Parathyroid adenoma (tissue), 2 donors: ENCODE data around the gene COL23A1.

ENCODE experiments used
- H2AFZ ChIP-seq: fragments of 300-600 bp; sonication (generic); one replicate; pipeline ENCODE4 v1.7.0; 2017; ENCODE audit warnings: antibody characterized with exemption, mild to moderate bottlenecking
- H3K27ac ChIP-seq: fragments of 300-600 bp; sonication (generic); one replicate; pipeline ENCODE4 v1.7.0; 2017
- H3K27me3 ChIP-seq: fragments of 300-600 bp; sonication (generic); one replicate; pipeline ENCODE4 v1.7.0; 2017; ENCODE audit warnings: low read length; ENCODE audit not compliant: control insufficient read depth, insufficient read depth
- H3K36me3 ChIP-seq: fragments of 300-600 bp; sonication (generic); one replicate; pipeline ENCODE4 v1.7.0; 2017; ENCODE audit warnings: low read length; ENCODE audit not compliant: control insufficient read depth, insufficient read depth
- H3K4me1 ChIP-seq: fragments of 300-600 bp; sonication (generic); one replicate; pipeline ENCODE4 v1.7.0; 2017; ENCODE audit warnings: control low read depth
- H3K4me2 ChIP-seq: fragments of 300-600 bp; sonication (generic); one replicate; pipeline ENCODE4 v1.7.0; 2017; ENCODE audit warnings: low read length
- H3K4me3 ChIP-seq: fragments of 300-600 bp; sonication (generic); one replicate; pipeline ENCODE4 v1.7.0; 2017; ENCODE audit warnings: low read depth, low read length
- H3K79me2 ChIP-seq: fragments of 300-600 bp; sonication (generic); one replicate; pipeline ENCODE4 v1.7.0; 2017; ENCODE audit warnings: control low read depth
- H3K9ac ChIP-seq: fragments of 300-600 bp; sonication (generic); one replicate; pipeline ENCODE4 v1.7.0; 2017; ENCODE audit warnings: mild to moderate bottlenecking
- H3K9me3 ChIP-seq: fragments of 300-600 bp; sonication (generic); one replicate; pipeline ENCODE4 v1.7.0; 2017; ENCODE audit warnings: low read length; ENCODE audit not compliant: control insufficient read depth
- TF ChIP-seq, protein P1 (sequence below): fragments of 300-600 bp; sonication (generic); IDR thresholded peaks from one replicate; pipeline ENCODE4 v1.7.0; 2017; ENCODE audit warnings: antibody characterized with exemption, mild to moderate bottlenecking
- donor health status: primary hyperparathyroidism.

Gene COL23A1

GRCh38 chr5:178381921-178382695, 208.1 kb downstream of the COL23A1 start:
- Histone ChIP-seq H3K27ac (no peak overlapping the region), H3K4me2 (peak overlapping the region; percentile 51), H3K4me1 (peaks cover 16% of the 10 kb centered on the region), H3K36me3 (no peaks in the 10 kb centered on the region), H2AFZ (no peak overlapping the region), H3K79me2 (no peaks in the 10 kb centered on the region), H3K9me3 (no peaks in the 10 kb centered on the region), H3K9ac (no peak overlapping the region), H3K27me3 (no peaks in the 10 kb centered on the region), H3K4me3 (no peak overlapping the region)
- TF ChIP-seq, protein P1, sequence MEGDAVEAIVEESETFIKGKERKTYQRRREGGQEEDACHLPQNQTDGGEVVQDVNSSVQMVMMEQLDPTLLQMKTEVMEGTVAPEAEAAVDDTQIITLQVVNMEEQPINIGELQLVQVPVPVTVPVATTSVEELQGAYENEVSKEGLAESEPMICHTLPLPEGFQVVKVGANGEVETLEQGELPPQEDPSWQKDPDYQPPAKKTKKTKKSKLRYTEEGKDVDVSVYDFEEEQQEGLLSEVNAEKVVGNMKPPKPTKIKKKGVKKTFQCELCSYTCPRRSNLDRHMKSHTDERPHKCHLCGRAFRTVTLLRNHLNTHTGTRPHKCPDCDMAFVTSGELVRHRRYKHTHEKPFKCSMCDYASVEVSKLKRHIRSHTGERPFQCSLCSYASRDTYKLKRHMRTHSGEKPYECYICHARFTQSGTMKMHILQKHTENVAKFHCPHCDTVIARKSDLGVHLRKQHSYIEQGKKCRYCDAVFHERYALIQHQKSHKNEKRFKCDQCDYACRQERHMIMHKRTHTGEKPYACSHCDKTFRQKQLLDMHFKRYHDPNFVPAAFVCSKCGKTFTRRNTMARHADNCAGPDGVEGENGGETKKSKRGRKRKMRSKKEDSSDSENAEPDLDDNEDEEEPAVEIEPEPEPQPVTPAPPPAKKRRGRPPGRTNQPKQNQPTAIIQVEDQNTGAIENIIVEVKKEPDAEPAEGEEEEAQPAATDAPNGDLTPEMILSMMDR = no peak

DNA sequence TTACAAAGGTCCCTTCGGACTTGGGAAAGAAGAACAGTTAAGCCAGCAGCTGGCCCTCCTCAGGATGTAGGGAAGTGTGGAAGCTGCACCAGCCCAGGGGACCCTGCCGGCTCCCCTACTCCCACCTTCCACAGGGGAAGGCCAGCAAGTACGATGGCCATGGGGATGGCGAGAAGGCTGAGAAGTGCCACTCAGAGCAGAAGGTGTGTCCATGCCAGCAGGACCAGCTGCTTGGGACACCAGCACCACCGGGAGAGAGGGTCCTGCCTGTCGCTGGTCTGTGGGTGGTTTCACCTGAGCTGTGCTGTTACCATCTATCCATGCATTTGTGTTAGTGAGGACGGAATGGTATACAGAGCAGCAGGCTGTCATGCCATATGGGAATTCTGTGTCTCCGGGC, 209.0 kb downstream of the COL23A1 start:
- Histone ChIP-seq H3K36me3 (no peaks in the 10 kb centered on the region), H3K4me3 (no peak overlapping the region), H3K27ac (no peak overlapping the region), H3K79me2 (no peaks in the 10 kb centered on the region), H3K27me3 (no peaks in the 10 kb centered on the region), H3K9ac (no peak overlapping the region), H2AFZ (no peak overlapping the region), H3K4me1 (peaks cover 22% of the 10 kb centered on the region), H3K4me2 (no peak overlapping the region), H3K9me3 (no peaks in the 10 kb centered on the region)
- TF ChIP-seq, protein P1 = no peak

DNA sequence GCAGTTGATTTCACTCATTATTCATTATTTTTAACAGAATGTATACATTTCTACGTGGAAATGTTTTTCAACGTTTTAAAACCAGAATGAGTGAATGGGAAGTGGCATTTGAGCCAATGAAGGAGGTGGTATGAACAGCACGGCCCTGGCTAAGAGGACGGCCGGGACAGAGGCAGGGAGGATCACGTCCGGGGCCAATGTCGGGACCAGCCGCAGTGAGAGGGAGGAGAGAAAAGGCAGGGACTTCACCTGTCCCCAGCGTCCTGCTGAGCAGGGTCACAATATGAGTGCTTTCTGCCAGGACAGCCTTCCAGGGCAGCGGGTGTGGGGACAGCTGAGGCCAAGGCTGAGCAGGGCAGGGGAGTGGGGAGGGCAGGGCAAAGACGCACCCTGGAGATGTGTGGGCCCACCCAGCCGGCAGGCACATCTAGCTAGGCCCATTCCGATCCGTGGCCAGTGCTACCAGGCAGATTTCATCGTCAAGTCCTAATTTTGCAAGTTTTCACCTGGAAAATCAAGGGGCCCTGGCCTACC, 209.6 kb downstream of the COL23A1 start:
- Histone ChIP-seq H3K4me1 (peaks cover 22% of the 10 kb centered on the region), H3K9me3 (no peaks in the 10 kb centered on the region), H3K36me3 (no peaks in the 10 kb centered on the region), H3K27ac (no peak overlapping the region), H3K9ac (no peak overlapping the region), H2AFZ (no peak overlapping the region), H3K27me3 (no peaks in the 10 kb centered on the region), H3K4me2 (no peak overlapping the region), H3K79me2 (no peaks in the 10 kb centered on the region), H3K4me3 (no peak overlapping the region)
- TF ChIP-seq, protein P1 = no peak

GRCh38 chr5:178380086-178380485, 210.1 kb downstream of the COL23A1 start:
- Histone ChIP-seq H3K4me3 (no peak overlapping the region), H3K79me2 (no peaks in the 10 kb centered on the region), H3K36me3 (no peaks in the 10 kb centered on the region), H3K4me1 (peaks cover 22% of the 10 kb centered on the region), H3K27ac (no peak overlapping the region), H3K27me3 (no peaks in the 10 kb centered on the region), H3K9ac (no peak overlapping the region), H2AFZ (no peak overlapping the region), H3K4me2 (no peak overlapping the region), H3K9me3 (no peaks in the 10 kb centered on the region)
- TF ChIP-seq, protein P1 = no peak
